ENCODE measurements around the gene RPL38.

The RPL38 gene

DNA sequence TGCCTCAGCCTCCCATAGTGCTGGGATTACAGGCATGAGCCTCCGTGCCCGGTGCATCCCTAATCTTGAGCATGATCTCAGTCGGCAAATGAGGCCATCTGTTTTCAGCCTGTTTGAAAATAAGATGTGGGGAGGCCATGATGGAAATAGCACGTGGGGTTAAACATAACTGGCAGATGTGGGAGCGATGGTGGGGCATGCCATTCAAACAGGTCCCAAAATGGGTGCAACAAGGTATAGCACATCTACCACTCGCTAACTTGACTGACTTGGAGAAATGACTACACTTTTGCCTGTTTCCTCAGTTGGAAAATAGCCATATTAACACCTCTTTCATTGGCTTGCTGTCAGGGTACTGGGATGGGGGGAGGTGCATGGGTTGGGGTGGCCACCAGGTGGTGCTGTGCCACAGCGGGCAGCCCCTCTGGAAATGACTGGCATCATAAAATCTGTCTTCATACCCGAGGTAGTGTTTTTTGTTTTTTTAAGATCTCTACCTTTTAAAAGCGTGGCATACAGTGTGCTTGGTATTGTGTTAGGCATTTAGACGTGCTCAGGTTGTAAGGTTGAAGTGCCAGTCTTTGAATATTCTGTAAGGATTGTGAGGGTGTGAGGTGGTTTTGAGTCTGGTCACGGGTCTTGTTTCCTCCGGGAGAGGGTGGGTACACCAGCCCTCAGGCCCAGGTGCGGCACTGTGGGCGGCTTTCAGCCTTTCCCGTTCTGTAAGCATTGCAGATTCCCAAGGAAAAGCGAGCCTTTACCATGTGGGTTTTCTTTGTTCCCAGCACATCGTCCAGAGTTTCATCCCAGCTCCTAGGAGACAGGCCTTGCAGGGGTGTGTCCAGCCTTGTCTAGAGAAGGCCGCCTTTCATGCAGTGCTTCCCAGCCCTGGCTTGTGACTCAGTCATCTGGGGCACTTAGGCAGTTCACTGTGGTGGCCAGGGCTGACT lies 7.0 kb downstream of the RPL38 start:
- no peak for DNase-seq (ENCODE audit: low read depth, low spot score)

DNA sequence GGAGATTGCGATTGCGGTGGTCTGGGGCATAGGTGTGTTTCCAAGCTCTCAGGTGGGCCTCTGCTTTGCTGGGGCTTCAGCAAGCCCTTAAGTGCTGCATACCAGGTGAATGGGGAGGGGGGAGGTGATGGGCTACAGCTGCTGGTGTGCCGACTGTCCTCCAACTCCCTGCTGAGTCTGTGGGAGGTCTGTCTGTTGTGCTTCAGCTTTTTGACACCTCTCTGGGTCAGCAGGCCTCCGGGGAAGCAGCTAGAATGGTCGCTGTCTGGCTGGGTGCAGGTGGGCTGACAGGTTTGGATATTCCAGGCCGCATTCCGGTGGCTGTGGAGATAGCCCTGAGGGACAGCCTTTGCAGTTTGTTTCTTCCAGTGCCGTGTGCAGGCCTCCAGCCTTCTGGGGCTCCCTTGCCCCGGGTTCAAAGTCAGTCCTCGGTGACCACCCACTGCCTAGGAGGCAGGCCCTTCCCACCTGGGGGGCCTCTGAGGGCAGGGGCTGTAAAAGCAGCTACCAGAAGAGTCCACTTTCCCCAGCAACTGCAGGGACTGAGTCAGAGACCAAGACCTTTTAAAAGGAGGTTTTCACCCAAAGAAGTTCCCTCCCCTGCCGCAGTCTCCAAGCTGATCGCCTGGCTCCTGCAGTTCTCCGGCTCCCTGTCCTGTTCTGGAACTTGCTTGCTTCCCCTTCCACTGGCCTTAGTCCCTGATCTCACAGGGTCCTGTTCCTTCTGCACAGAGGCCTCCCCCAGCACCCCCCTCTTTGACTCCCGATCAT lies 7.8 kb downstream of the RPL38 start:
- DNase-seq (ENCODE audit: low read depth, low spot score): no peak

DNA sequence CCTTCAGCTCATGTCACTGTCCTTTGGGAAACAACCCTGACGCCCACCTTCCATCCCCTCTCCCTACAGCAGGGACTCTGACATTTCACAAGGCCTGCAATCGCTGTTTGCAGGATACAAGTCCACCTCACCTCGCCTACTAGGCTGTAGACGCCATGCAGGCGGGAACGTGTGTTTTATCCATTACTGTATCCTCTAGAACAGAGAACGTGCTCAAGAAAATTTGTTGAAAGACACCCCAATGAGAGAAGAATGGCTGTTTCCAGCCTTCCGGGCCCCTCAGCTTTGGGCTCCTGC lies 8.4 kb downstream of the RPL38 start:
- DNase-seq (ENCODE audit: low read depth, low spot score): no peak

DNA sequence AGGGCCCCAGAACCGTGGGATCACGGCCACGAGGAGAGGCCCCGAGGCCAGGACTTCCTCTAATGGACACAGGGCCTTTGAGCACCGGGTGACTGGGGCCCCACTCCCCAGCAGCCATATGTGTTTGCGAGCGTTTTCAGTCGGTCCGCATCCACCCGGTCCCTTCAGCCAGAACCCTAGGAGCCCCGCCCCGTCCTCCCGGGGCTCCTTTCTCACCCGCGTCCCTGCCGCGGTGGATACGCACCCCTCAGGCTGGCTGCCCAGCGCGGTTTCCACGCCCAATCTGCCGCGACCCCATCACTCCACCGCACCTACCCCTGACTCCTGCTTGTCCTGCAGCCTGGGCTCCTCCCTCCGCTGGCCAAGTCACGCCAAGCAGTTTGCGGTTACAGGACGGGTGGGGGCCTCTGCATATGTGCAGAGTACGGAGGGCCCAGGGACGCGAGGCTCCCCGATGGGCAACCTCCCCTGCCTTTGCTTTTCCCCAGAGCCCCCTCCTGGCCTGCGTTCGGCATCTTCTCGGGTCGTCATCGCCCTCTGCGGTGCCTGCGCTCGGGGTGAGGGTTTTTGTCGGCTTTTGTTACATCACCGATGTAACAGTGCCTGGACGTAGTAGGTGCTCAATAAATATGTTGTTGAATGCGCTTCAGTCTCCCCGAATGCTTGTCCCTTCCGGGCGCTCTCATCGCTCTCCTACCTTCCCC lies 8.9 kb downstream of the RPL38 start:
- no peak for DNase-seq (ENCODE audit: low read depth, low spot score)

DNA sequence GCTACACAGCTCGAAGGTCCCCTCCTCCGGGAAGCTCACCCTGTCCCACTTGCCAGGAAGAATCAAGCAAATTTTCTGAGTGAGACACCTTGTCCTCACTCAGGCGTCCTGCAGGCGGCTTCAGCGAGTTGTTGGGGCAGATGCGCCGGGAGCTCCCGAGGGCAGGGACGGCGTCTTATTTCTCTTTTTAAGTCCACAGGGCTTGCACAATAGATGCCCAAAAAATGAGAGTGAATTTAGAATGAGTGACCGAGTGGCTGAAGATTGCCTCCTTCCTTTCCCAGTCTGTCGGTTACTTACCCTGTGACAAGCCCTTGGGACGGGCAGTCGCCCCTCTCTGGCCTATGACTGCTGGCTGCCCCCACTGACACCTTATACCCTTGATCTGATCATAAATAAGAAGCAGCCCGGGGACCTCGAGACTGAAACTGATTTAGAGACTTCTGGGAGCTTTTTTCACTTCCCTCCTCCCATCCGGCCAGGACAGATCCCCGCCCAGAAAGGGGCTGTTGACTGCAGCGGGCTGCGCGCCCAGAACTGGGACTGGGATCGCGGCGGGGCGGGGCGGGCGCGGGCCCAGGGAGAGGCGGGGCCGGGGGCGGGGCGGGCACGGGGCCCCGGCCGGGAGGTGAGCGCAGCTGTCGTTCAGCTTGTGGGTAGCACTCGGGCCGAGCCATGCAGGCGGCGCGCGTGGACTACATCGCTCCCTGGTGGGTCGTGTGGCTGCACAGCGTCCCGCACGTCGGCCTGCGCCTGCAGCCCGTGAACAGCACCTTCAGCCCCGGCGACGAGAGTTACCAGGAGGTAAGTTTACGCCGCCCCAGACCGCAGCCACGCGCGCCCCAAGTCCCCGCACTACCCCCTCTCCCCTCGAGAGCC lies 9.7 kb downstream of the RPL38 start, which contains the start of gene TTYH2:
TSS of gene TTYH2 (plus strand) at position 659 of the 879 bp plus-strand sequence. CDS start at position 676, 17 bp downstream.
- no peak for DNase-seq (ENCODE audit: low read depth, low spot score)

DNA sequence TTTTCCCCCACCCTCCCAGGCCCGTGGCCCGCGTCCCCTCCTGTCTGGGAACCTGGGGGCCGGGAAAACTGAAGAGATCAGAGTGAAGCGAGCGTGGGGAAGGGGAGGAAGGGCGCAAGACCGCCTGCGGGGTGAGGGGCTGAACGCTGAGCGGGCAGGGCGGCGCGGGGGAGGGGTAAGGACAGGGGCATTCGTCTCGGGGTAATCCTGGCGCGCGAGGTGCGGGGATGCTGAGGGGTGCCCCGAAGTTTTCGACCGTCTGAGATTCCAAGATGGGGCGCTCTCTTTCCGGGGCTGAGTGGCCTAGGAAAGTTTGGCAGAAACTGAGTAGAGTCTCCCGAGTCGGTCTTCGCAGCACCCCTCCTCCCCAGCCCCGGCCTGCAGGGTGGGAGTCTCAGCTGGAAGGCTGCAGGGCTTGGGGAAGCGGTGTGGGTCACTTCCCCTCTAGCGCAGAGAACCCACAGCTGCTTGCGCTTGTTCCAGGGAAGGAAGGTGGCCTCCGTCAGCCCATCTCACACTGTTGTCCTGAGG lies 10.4 kb downstream of the RPL38 start:
- no peak for DNase-seq (ENCODE audit: low read depth, low spot score)

DNA sequence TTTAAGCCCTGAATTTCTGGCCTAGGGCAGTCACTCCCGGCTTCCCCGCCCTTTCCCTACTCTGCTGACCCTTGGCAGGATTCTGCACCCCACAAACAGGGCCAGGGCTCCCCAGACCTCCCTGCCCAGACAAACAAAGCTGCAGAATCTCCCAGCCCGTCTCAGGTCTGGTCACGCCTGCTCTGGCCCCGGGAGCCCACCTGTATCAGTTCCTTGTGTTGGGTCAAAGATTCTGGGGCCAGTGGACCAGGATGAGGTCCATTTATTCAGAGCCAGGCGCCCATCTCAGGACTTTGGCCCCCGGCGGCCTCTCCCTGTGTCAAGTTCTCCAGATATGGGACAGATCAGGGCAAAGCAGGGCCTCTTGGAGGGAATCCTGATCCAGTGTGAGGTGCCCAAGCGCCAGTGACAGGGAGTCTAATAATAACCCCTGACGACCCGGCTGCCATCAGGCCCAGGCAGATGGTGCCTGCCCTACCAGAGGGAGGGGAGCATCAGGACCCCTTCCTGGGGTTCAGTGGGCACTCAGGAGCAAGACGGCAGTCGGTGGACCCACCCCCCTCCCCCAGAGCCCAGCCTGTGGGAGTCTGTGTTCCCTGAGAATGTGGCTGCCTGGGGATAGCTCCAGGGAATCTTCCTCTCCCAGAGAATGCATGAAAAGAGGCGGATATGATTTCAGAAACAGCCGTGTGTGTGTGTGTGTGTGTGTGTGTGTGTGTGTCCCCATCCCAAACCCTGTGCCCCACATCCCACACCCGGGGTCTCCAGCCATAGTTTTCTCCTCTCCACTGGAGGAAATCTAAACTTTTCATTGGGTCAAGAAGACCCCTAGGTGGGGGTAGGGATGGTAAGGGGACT lies 11.2 kb downstream of the RPL38 start:
- DNase-seq (ENCODE audit: low read depth, low spot score): no peak

DNA sequence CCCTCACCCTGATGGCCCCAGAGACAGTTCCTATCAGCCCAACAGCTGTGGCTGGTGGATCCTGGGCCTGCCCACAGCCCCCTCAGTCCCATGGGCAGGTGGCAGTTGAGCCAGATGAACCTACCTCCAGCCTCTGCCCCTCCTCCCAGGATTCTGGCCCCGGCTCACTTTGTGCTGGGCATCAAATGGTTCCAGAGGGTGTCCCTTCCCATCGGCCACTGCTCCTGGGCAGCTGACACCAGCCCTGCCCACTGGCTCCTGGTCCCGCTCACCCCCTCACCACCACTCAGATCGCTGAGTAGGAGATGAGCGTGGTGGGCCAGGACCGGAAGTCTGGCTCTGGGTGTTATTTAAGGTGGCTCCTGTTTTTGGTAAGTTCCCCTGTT lies 11.9 kb downstream of the RPL38 start:
- DNase-seq (ENCODE audit: low read depth, low spot score): no peak

DNA sequence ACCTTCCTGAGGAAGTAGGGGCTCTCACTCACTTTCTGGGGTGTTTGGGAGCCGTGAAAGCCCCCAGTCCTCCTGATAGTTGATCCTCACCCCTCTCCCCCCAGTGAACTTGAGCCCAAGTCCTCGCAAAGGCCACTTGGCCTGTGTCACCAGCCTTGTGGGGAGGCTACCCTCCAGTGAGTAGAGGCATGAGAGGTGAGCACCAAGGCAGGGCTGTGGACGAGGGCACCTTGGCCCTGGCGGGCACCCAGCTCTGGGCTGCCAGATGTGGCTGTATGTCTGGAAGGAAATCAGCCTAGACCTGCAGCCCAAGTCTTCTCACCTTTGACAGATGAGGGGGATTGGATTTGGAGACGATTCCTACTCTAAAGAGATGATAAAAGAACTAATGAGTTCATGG lies 13.0 kb downstream of the RPL38 start:
- DNase-seq (ENCODE audit: low read depth, low spot score): no peak

DNA sequence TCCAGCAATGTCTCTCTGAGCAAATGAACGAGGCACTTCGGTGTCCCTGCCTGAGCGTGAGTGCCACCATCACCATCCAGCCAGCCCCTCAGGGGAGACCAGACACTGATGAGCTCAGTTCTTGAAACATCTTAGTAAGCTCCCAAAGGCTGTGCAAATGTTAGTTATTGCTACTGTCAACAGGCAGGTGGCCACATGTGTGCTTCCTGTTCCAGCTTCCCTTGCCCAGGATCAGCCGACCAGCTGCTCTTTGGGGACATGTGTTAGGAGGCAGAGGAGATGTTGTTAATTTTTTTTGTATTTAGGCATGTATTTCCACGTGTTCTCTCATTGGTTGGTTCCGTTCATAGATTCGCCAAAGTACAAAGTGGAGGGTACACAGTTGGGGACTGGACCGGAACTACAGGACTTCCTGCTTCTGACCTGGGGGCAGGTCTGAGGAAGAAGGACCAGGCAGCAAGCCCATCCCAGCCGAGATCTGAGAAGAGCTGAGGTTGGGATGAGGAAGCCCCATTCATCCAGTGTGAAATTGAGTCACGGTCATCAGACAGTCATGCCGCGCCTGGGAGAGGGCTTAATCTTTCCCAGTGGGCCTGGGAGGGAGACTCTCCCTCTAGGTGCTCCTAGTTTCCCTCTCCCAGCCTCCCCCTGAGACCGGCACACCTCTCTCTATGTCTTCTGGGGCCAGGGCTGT lies 13.7 kb downstream of the RPL38 start:
- no peak for DNase-seq (ENCODE audit: low read depth, low spot score)

DNA sequence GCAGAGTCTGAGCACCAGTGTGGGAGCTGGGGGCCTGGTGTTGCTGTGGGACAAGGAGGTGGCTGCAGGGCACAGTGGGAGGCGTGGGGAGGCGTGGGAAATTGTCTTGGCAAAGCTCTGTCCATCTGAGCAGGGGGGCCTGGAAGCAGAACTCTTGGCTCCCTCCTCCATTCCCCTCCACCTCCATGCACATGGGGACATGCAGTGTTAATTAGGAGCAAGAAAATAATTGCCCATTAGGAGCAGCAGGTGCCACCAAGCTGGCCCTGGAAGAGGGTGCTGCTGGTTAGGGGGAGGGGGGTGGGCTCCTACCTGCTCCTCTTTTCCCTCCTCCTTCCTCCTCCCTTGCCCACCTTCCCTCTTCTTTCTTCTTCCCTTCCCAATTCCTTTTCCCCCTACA lies 14.4 kb downstream of the RPL38 start:
- no peak for DNase-seq (ENCODE audit: low read depth, low spot score)

DNA sequence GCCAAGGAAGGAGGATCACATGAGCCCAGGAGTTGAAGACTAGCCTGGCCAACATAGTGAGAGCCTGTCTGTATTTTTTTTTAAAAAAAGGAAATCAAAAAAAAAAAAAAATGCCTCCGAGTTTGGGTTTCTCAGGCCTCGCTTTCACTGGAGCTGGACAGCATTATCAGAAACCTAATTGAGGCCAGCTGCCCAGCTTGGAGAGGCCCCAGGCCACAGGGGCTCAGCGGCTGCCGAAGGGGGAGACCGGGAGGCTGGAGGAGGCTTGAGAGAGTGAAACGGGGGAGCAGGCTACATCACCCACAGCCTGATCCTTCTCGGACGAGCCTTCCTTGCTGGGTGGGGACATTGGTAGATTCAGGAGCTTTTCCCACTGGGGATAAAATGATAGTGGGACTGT lies 15.0 kb downstream of the RPL38 start:
- DNase-seq (ENCODE audit: low read depth, low spot score): no peak

DNA sequence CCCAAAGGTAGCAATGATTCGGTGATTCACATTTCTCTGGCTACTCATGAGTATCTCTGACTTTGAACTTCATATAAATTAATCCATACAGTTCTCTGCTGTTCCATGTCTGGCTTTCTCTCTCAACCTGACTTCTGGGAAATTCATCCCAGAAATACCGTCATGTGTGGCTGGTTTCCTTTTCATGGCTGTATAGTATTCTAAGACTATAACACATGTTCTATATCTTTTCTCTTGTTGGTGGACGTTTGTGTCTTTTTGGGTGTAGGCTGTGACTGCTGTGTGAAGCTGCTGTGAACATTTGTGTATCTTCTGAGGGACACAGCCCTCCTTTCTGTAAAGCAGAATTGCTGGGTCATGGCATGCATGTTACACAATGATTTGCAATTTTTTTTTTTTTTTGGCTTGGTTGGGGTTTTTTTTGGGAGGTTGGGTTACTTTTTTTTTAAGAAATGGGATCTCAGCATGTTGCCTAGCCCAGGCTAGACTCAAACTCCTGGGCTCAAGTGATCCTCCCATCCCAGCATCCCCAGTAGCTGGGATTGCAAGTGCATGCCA lies 16.2 kb downstream of the RPL38 start:
- DNase-seq (ENCODE audit: low read depth, low spot score): no peak

DNA sequence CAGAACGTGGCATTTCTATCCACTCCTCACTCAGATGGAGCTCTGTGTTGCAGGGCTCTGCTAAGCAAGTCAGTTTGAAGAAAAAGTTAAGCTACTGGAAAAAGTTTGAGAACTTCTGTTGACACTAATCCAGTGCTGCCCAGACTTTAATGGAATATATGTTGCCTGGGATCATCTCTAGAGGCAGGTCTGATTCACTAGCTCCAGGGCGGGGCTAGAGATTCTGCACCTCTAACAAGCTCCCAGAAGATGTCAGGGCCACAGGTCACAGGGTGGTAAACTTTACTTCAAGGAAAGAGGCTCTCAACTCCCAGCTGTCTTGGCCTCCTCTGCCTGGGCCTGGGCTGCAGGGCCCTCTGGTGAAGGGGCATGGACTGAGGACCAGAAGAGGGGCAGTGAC lies 16.7 kb downstream of the RPL38 start:
- no peak for DNase-seq (ENCODE audit: low read depth, low spot score)

DNA sequence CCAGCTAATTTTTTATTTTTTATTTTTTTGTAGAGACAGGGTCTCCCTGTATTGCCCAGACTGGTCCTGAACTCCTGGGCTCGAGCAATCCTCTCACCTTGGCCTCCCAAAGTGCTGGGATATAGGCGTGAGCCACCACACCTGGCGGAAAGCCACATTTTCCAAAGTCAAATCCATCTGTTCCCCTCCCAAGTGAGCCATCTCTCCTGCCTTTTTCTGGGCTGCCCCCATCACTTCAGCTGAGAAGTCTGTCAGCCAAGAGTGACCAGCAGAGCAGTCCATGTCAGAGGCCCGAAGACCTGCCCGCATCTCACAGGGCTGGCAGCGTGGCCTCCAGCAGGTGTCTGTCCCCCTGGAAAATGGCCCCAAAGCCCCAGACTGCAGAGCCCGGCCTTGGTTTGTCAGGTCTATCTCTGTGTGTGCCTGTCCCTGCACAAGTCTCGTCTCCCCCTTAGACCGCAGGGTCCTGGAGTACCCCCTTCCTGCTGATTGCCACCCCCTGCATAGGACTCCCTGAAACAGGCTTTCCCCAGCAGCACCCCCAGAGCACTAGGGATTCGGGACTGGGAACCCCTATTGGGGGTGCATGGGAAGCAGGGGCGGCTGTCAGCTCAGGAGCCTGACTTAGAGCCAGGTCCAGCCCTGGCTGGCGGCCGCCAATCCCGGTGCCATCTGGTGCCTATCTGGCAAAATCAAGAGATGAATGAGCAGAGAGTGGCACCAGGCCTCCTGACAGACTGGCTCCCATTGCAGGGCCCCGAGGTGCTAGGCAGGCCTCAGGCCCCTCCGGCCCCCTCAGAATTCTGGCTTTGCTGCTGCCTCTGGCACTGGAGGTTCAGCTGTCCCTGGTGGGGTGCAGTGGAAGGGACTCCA lies 17.7 kb downstream of the RPL38 start:
- no peak for DNase-seq (ENCODE audit: low read depth, low spot score)

DNA sequence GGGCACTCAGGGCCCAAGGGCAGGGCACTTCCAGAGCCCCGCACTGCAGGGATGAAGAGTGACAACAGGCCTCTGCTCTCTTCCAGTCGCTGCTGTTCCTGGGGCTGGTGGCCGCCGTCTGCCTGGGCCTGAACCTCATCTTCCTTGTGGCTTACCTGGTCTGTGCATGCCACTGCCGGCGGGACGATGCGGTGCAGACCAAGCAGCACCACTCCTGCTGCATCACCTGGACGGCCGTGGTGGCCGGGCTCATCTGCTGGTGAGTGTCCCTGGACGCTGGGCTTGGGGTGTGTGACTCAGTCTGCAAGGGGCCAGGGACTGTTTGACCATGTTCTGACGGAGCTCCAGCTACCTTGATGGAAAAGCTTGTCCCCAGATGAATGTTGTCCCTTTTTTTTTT lies 18.9 kb downstream of the RPL38 start:
- DNase-seq (ENCODE audit: low read depth, low spot score): no peak

DNA sequence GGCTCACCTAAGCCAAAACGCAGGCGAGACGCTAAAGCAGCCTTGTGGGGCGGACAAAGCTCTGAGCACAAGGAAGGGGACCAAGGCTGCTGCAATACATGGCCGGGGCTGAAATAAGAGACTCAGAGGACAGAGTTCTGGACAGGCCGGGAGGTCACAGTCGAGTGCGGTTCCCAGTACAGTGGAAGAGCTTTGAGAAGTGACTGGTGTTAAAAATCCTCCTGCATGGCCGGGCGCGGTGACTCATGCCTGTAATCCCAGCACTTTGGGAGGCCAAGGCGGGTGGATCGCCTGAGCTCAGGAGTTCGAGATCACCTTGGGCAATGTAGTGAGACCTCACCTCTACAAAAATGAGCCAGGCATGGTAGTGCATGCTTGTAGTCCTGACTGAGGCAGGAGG lies 20.4 kb downstream of the RPL38 start:
- DNase-seq (ENCODE audit: low read depth, low spot score): no peak
